ENCODE data around the gene CCDC186.

GRCh38 chr10:114071178-114071577, 102.8 kb downstream of the CCDC186 start:
- TF ChIP-seq, protein P1, sequence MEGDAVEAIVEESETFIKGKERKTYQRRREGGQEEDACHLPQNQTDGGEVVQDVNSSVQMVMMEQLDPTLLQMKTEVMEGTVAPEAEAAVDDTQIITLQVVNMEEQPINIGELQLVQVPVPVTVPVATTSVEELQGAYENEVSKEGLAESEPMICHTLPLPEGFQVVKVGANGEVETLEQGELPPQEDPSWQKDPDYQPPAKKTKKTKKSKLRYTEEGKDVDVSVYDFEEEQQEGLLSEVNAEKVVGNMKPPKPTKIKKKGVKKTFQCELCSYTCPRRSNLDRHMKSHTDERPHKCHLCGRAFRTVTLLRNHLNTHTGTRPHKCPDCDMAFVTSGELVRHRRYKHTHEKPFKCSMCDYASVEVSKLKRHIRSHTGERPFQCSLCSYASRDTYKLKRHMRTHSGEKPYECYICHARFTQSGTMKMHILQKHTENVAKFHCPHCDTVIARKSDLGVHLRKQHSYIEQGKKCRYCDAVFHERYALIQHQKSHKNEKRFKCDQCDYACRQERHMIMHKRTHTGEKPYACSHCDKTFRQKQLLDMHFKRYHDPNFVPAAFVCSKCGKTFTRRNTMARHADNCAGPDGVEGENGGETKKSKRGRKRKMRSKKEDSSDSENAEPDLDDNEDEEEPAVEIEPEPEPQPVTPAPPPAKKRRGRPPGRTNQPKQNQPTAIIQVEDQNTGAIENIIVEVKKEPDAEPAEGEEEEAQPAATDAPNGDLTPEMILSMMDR (IDR thresholded peaks at IDR 0.05; ENCODE audit: insufficient read depth, low read depth, low read length): no peak
- no peak for TF ChIP-seq EZH2 (IDR thresholded peaks at IDR 0.05; ENCODE audit: insufficient read depth, low read length)
